Activated B cell treated with CpG ODN at 0.5 μM for 24 hours (primary cell): Measurements from ENCODE around the gene KAT6B. TPM values are rescaled to one million over a fixed set of nuclear protein-coding genes. Genes with fewer than 3 reads are reported as not detected.

ENCODE experiments used
- ATAC-seq: fragments of 200-7000 bp; cut with Tn5 transposase; one replicate; pipeline ENCODE4 v1.10.0; 2021; ENCODE audit warnings: low read depth, mild to moderate bottlenecking, moderate library complexity
- CTCF ChIA-PET: fragments of 350-600 bp; sonication (Branson Sonifier 250); formaldehyde crosslinking; loops from one replicate; lab custom pipeline; 2021; ENCODE audit warnings: antibody characterized with exemption; lab: Charles Lee
- POLR2A ChIA-PET: fragments of 350-600 bp; sonication (Branson Sonifier 250); formaldehyde crosslinking; loops from one replicate; lab custom pipeline; 2021; ENCODE audit warnings: antibody characterized with exemption; lab: Charles Lee
- DNase-seq: peaks from one replicate; pipeline ENCODE4 v3.0.0; 2022
- H3K27ac Mint-ChIP-seq: one replicate; pipeline ENCODE4 v1.8.0; 2020; ENCODE audit warnings: mixed read lengths
- H3K27me3 Mint-ChIP-seq: one replicate; pipeline ENCODE4 v1.8.0; 2021; ENCODE audit warnings: mixed read lengths
- H3K36me3 Mint-ChIP-seq: one replicate; pipeline ENCODE4 v1.8.0; 2021; ENCODE audit warnings: low read depth, mixed read lengths
- H3K4me1 Mint-ChIP-seq: one replicate; pipeline ENCODE4 v1.8.0; 2021; ENCODE audit warnings: mixed read lengths
- H3K4me3 Mint-ChIP-seq: one replicate; pipeline ENCODE4 v1.8.0; 2020; ENCODE audit warnings: mild to moderate bottlenecking, mixed read lengths
- H3K9me3 Mint-ChIP-seq: one replicate; pipeline ENCODE4 v1.8.0; 2020; ENCODE audit warnings: mixed read lengths
- intact Hi-C: fragments of 100-400 bp; cut with micrococcal nuclease; formaldehyde crosslinking; loops from one replicate; pipeline ENCODE4 v1.15.1; 2024
- total RNA-seq: library from RNA; stranded (reverse); gene quantifications from 2 replicates; pipeline ENCODE4 v1.2.3, GENCODE V29; 2022
- TF ChIP-seq, protein P1 (sequence below): fragments of 200-600 bp; IDR thresholded peaks from one replicate; pipeline ENCODE4 v1.8.0; 2022; ENCODE audit warnings: antibody characterized with exemption, mild to moderate bottlenecking

Gene KAT6B
- total RNA-seq, 1 donor from 2014 or later, result 45.2 TPM

DNA sequence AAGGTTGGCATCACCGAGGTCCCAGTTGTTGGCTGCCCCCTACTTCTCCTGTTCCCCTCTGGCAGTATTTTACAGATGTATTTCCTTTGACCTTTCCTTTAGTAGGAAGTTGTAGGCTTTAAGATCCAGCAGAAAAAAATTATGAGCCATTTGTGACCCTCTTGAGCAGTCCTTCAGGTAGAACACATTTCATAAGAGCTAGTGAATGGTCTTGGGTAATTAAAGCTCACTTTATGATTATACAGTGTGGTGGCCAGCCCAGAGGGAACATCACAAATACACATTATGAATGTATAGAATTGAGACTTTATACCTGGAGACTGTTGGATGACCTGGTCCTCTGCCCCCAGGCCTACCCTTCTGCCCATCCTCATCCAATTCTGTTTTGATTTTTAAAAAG, 57.0 kb downstream of the KAT6B start:
- TF ChIP-seq, protein P1, sequence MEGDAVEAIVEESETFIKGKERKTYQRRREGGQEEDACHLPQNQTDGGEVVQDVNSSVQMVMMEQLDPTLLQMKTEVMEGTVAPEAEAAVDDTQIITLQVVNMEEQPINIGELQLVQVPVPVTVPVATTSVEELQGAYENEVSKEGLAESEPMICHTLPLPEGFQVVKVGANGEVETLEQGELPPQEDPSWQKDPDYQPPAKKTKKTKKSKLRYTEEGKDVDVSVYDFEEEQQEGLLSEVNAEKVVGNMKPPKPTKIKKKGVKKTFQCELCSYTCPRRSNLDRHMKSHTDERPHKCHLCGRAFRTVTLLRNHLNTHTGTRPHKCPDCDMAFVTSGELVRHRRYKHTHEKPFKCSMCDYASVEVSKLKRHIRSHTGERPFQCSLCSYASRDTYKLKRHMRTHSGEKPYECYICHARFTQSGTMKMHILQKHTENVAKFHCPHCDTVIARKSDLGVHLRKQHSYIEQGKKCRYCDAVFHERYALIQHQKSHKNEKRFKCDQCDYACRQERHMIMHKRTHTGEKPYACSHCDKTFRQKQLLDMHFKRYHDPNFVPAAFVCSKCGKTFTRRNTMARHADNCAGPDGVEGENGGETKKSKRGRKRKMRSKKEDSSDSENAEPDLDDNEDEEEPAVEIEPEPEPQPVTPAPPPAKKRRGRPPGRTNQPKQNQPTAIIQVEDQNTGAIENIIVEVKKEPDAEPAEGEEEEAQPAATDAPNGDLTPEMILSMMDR, result no peak
- no peak for DNase-seq
- H3K9me3 Mint-ChIP-seq, result no peaks in the 10 kb centered on the region
- H3K4me3 Mint-ChIP-seq, result no peak overlapping the region
- POLR2A ChIA-PET, result no interaction called here
- H3K36me3 Mint-ChIP-seq, result peaks cover 2% of the 10 kb centered on the region
- no peaks in the 10 kb centered on the region for H3K27me3 Mint-ChIP-seq
- ATAC-seq, result no peak
- intact Hi-C loops, result no loop called here
- CTCF ChIA-PET, result no interaction called here
- H3K27ac Mint-ChIP-seq, result no peak overlapping the region
- peaks cover 35% of the 10 kb centered on the region for H3K4me1 Mint-ChIP-seq

DNA sequence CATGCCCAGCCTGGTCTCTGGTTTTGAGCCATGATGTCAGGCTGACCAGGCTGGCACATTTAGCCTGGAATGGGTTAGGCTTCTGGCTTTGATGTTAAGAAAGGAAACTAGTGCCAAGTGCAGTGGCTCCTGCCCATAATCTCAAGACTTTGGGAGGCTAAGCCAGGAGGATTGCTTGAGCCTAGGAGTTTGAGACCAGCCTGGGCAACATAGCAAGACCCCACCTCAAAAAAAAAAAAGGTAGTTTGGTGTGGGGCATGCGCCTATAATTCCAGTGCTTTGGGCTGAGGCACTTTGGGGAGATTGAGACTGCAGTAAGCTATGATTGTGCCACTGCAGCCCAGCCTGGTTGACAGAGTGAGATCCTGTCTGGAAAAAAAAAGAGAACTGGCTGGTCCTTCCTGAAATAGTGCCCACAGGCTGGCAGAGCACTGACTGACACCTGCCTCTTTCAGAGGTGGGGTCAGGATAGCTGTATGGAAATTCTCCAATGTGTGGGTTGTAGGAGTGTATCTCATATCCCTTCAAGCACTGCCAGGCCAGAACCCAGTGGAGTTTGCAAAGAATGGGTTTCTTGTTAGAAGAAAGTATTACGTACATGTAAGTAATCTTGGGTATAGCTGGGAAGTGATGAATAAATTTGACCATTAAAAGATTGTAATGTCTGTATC, 61.3 kb downstream of the KAT6B start:
- CTCF ChIA-PET, result no interaction called here

DNA sequence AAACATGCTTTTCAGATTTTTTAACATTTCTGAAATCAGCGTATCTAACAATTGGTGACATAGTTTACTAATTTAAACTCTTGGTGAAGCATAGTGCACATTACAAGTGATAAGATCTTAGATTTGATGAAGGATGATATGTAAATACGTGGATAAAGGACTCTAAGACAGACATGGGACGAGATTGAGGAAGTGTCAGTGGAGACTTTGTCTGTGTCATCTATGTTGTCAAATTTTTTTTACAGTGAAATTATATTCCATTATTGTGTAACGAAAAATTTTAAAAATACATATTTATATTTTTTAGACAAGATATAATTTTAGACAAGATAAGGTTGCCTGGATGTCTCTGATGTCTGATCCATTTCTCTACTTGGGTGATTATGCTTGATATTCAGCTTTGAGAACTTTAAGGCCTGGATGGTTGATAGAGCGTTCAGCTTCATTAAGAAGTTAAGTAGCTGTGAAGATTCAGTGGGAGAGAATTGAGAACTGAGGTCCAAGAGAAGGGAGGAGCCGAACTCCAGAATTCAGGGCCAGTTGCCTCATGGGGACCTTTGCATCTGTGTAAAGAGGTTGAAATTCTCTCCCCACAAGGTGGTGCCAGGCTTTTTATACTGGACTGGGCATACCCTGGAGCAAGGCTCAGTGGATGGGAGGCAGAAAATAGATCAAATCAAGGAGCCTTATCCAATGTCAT, 62.7 kb downstream of the KAT6B start:
- H3K4me1 Mint-ChIP-seq, result peaks cover 28% of the 10 kb centered on the region
- intact Hi-C loops, result loop anchor here (1.0 kb wide), 1 partner anchor 133 kb away; no protein-coding TSS in a partner anchor
- no peak for DNase-seq
- H3K9me3 Mint-ChIP-seq, result no peaks in the 10 kb centered on the region
- H3K36me3 Mint-ChIP-seq, result no peaks in the 10 kb centered on the region
- ATAC-seq, result peak; percentile 47
- H3K4me3 Mint-ChIP-seq, result no peak overlapping the region
- ChIA-PET CTCF (interaction anchor here (0.7 to 1.1 kb wide), 2 partner anchors 9 to 132 kb away, joined by 3 to 4 read pairs; no protein-coding TSS in a partner anchor), POLR2A (interaction anchor here (0.7 kb wide), 2 partner anchors 35 to 690 kb away, joined by 5 read pairs; no protein-coding TSS in a partner anchor)
- H3K27me3 Mint-ChIP-seq, result no peaks in the 10 kb centered on the region
- H3K27ac Mint-ChIP-seq, result no peak overlapping the region
- TF ChIP-seq, protein P1, result no peak

More for the DNA sequence above, 61.3 kb downstream of the KAT6B start:
- peaks cover 38% of the 10 kb centered on the region for H3K4me1 Mint-ChIP-seq
- intact Hi-C loops, result no loop called here
- TF ChIP-seq, protein P1, result no peak
- no peak overlapping the region for H3K4me3 Mint-ChIP-seq
- no peaks in the 10 kb centered on the region for H3K36me3 Mint-ChIP-seq
- DNase-seq (no peak), ATAC-seq (no peak)
- no peak overlapping the region for H3K27ac Mint-ChIP-seq
- no peaks in the 10 kb centered on the region for H3K27me3 Mint-ChIP-seq
- POLR2A ChIA-PET, result interaction anchor here (0.7 kb wide), 1 partner anchor 46 kb away, joined by 3 read pairs; no protein-coding TSS in a partner anchor
- no peaks in the 10 kb centered on the region for H3K9me3 Mint-ChIP-seq

DNA sequence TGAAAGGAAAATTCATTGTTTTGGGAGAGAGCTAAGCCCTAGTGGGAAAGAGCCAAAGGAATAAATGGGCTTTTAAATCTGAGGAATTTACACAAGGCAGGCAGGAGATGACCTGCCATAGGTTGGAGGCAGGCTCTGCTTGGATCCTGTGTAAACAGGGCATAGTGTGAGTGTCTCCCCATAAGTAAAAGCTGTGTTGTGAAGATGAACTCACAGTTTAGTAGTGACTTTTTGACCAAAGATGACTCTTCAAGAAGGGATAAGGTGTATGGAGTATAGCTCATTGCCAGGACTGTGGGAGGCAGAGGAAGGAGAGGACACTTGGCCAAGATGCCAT, 63.2 kb downstream of the KAT6B start:
- intact Hi-C loops, result loop anchor here (1.0 kb wide), 1 partner anchor 133 kb away; no protein-coding TSS in a partner anchor
- no peak overlapping the region for H3K27ac Mint-ChIP-seq
- H3K4me3 Mint-ChIP-seq, result no peak overlapping the region
- H3K27me3 Mint-ChIP-seq, result no peaks in the 10 kb centered on the region
- no peaks in the 10 kb centered on the region for H3K36me3 Mint-ChIP-seq
- peaks cover 31% of the 10 kb centered on the region for H3K4me1 Mint-ChIP-seq
- TF ChIP-seq, protein P1, result no peak
- no peak for ATAC-seq
- H3K9me3 Mint-ChIP-seq, result no peaks in the 10 kb centered on the region
- POLR2A ChIA-PET, result interaction anchor here (0.7 kb wide), 2 partner anchors 34 to 691 kb away, joined by 5 read pairs; no protein-coding TSS in a partner anchor
- CTCF ChIA-PET, result interaction anchor here (1.1 kb wide), 1 partner anchor 8 kb away, joined by 4 read pairs; no protein-coding TSS in a partner anchor
- no peak for DNase-seq

DNA sequence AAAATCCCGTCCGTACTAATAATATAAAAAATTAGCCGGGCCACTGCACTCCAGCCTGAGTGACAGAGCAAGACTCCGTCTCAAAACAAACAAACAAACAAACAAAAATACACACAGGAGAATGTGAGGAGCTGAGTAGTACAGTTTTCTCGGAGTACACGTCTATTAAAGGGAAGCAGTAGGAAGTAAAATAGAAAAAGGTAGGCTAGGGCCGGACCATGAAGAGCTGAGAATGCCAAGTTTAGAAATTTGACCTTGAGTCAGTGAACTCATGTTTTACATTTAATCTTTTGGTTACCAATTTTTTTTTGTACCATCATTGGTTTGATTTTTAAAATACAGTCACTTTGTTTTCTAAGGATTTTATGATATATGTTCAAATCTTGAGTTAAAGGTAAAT, 64.1 kb downstream of the KAT6B start:
- Mint-ChIP-seq H3K4me3 (no peak overlapping the region), H3K9me3 (no peaks in the 10 kb centered on the region), H3K4me1 (peaks cover 35% of the 10 kb centered on the region), H3K36me3 (no peaks in the 10 kb centered on the region), H3K27ac (no peak overlapping the region), H3K27me3 (no peaks in the 10 kb centered on the region)
- ChIA-PET POLR2A (no interaction called here), CTCF (no interaction called here)
- no peak for ATAC-seq
- TF ChIP-seq, protein P1, result no peak
- no peak for DNase-seq
- intact Hi-C loops, result no loop called here
